ENCODE measurements around the gene KRT15.

The KRT15 gene

DNA sequence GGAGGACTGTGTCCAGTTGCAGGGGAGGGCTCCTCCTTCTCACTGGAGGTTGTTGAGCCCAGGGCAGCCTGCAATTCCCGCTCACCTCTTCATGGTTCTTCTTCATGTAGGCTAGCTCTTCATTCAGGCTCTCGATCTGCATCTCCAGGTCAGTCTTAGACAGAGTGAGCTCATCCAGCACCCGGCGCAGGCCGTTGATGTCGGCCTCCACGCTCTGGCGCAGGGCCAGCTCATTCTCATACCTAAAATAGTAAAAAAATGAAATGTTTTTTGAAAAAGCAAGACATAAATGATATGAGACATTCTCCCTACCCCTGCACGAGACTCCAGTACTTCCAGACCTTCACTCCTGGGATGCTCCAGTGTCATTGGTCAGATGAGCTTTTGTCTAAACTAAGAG lies 15.5 kb downstream of the KRT15 start:
- DNase-seq, result no peak

DNA sequence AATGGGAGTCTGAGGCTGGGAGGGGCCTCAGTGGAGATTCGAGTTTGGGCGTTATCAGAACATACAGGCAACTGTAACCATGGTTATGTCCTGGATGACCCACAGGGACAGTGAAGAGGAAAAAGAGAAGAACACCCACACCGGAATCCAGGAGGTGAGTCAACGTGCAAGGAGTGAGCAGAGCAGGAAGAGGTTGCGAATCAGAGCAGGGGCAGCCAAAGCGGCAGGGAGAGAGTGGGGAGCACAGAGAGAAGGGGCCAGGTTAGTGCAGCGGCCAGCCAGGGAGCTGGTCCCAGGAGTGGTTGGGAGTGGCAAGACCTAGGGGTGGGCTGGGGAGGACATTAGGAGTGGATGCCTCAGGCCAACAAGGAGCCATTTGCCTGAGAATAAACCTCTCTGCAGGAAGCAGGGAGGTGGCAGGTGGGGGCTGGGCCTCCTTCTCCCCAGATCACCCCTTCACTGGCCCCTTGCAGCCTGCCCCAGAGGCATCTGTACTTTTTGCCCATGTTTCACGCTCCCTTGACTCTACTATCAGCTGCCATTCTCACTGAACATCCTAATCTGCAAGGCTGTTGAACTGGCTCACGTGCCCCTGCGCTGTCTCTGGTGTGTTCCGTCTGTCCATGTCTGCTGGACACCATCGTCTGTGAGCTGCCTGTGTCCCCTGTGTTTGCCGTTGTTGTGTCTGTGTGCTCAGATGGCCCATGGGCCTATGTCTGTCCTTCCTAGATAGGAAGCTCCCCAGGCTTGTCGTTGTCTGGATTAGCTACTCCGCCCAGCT lies 18.4 kb downstream of the KRT15 start:
- DNase-seq, result no peak

DNA sequence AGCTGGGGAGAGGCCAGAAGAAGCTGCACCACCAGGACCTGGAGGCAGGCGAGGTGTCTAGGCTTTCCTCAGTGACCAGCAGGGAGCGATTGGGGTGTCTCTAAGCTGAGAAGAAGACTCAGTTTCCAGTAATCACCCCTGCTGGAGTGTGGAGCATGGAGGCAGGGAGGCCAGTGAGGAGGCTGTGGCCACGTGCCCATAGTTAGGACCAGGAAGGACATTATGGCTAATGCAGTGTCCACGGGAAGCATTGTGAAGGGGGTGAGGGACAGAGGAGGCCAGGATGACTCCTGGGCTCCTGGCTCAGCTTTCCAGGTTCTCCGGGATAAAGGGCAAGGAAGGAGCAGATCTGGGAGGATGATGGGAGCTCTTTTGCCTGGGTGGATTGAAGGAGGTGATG lies 19.0 kb downstream of the KRT15 start:
- no peak for DNase-seq

DNA sequence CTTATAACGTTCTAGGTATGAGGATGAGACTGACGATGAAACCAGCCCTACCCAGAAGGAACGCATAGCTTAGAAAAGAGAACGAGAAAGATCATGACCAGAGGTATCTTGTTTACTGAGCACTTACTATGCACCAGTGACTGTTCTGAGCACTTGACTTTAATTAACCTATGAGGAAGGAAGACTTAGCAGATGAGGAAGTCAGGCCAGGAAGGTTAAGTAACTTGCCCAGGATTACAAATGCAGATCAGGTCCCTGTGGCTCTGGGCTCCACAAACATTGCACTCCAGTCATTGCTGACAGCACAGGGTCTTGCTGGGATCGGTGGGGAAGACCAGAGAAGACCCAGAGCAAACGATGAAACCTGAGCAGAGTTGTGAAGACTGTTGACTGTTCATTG lies 20.4 kb downstream of the KRT15 start:
- no peak for DNase-seq

DNA sequence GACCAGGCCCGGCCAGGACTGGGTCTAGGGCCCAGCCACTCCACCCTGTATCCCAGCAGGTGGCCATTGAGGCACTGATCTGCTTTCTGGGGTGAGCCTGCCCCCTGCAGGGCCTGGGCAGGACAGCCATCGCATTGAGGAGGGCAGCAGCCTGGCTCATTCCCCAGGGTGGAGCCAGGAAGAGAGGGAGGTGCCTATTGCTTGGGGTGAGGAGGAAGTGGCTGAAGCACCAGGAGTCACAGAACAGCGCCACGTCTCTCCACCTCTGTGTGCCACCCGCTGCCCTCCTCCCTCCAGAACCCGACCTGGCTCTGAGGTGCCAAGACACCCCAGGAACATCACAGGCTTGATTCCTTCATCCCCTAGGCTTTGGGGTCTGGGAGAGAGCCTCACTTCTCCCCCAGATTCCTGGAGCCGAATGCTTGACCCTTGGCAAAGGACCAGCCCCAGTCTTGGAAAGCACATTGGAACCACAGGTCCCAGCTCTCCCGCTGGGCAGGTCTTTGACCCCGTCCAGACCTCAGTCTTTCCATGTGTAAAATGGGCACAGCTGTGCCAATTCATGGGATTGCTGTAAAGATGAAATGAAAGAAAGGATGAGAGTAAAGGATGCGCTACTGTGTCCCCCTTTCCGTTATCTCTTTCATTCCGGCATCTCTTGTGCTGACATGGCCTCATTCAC lies 21.7 kb downstream of the KRT15 start:
- DNase-seq, result peak; percentile 30 to 45

DNA sequence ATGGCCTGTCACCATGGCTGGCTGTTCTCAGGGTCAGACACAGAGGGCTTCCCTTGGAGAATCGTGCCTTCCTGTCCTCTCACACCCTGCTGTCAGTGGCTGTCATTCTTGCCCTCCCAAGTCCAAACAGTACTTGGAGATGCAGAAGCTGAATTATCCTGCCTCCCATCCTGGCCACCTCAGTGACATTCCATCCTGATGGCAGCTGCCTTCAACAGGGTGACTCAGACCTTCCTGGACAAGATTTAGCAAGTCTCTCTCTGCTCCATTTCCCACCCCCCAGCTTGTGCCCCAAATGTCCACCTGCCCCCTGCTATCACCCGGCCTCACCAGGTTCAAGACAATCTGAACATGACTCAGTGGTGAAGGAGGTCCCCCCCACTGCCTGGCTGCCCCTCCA lies 24.2 kb downstream of the KRT15 start:
- DNase-seq, result no peak

DNA sequence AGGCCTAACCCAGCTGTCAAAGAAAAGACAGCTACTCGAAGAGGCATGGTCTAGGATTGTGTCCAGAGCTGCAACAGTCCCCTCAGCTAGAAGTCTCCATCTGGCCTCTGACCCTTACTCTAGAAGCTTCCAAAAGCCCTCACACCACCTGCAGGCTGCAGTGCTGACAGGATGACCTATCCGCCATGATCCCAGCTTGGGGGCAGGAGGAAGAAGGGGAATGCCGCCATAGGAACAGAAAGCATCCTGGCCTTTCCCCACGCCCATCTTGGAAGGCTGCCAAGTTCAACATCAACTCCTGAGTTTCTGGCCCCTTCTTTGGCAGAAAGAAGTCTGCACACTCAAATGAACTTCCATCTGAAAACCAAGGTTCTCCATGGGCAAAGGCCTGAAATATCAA lies 25.9 kb downstream of the KRT15 start:
- DNase-seq, result no peak

DNA sequence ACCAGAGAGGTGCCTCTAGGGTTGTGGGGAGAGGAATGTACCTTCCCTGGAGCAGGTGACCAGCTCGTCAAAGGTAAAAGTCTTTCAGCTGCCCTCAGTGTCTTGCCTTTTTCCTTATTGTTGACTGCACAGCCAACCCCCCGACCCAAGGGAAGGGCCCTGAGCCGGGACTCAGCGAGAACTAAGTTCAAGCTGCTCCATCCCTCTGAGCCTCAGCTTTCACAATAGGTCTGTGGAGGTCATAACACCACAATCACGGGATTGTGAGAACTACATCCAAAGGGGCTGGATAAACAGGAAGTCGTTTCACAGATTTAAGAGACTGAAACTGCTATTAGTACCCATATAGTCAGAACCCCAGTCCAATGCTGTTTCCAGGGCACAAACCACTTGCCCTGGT lies 26.3 kb downstream of the KRT15 start:
- DNase-seq, result no peak

DNA sequence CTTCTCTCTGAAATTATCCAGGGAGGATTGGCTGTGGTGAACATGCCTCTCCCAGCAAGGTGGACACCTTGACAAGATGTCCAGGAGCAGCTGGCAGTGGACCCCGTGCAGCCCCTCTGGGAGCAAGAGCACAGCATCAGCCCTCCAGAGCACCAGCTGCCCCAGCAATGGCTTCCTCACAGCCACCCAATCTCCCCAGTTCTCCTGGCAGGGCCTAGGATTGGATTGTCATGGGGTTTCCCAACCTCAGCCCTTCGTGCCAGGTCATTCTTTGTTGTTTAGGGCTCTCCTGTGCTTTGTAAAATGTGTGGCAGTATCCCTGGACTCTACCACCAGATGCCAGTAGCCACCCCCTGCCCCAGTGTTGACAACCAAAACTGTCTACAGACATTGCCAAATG lies 27.2 kb downstream of the KRT15 start:
- no peak for DNase-seq

DNA sequence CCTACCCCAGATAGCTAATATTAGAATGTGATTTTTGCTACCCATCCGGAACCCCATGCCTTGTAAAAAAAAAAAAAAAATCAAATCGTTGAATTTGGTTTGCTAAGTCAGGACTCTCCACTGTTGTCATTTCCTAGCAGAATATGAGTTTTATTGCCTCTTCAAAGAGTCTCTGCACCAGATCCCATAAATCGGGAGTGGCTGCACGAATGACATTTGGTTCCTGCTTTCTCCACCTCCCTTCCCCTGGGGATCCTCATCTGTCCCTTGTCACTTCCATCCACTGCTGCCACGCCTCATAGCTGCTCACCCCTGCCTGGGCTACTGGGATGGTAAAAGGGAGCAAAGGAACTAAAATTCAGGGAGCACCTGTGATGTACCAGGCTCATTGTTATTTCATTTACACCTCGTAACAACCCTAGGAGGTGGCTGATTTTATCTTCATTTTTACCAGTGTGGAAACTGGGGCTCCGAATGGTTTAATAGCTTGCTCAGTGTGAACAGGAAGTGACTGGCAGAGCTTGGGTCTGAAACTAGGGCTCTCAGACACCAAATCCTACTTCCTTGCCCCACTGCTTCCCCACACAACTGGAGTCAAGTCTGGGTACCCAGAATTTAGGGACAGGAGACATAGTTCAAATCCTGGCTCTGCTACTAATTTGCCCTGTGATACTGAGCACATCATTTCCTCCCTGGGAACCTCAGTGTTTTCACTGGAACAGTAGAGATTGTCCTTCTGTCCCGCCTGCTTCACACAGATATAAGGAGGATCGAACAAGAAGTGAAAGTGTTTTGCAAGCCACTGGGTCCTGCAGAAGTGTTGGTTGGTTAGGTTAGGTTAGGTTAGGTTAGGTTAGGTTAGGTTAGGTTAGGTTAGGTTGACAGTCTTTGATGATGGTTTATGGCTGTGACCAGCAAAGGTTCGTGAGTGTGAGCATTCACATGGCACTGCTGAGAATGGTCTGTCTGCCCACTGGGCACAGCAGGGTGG lies 28.4 kb downstream of the KRT15 start:
- DNase-seq, result no peak

DNA sequence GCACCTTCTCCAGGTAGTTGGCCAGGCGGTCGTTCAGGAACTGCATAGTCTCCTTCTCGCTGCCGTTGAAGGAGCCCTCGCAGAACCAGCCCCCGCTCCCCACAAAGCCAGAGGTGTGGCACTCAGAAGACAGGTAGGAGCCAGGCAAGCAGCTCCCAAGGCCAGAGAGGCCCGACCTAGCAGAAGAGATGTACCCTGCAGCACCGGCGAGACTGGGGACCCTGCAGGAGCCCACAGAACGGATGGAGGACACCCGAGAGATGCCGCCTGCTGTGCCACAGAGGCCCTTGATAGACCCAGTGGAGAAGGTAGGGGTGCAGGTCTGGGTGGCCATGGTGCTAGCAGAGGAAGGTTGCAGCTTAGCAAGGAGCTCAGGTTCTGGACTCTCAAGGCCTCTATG lies 29.2 kb downstream of the KRT15 start, which contains the start of gene KRT36:
Gene KRT36, minus strand, starts transcription at position 380 of the 400 bp plus-strand sequence. Its CDS starts 46 bp downstream, at position 334.
- DNase-seq, result no peak

DNA sequence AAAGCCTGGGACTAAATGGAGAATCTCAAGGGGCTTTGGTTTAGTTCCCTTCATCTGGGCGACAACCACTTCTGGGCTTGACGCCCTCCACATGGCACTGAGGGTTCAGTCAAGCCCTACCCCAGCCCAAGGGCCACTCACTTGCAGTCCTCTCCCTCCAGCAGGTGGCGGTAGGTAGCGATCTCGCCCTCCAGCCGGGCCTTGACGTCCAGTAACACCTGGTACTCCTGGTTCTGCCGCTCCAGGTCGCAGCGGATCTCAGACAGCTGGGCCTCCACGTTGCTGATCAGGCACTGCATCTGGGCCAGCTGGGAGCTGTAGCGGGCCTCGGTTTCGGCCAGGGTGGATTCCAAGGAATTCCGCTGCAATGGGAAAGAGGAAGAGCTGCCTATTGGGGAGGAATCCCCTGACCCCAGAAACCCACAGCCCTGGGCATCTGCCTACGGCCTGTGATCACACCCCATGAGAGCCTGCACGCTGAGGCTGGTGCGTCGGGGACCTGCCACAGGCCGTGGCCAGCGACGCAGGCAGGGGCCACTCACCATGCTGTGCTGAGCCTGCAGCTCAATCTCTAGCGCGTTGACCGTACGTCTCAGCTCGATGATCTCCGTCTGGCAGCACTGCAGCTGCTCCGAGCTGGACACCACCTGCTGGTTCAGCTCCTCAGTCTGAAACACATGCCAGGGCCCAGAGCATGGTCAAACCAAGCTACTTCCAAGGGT lies 31.7 kb downstream of the KRT15 start:
- DNase-seq, result peak in 1 of 2 donors; percentile 9

DNA sequence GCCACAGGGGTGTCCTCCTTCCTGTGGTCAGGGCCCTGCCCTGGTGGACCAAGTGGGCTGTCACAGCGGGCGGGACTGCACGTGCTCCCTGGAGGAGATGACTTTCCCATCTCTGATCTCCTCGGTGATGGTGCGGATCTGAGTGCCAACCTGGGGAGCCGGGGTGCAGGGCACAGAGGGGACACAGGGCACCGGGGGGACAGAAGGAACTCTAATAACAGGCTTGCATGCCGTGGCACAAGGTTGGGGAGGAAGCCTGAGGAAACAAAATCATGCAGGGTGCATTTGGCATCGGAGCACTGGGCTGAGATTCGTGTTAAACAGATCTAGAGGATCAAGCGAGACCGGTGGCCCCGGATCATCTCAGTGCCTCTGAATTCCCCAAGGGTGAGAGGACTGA lies 32.4 kb downstream of the KRT15 start:
- DNase-seq, result no peak

DNA sequence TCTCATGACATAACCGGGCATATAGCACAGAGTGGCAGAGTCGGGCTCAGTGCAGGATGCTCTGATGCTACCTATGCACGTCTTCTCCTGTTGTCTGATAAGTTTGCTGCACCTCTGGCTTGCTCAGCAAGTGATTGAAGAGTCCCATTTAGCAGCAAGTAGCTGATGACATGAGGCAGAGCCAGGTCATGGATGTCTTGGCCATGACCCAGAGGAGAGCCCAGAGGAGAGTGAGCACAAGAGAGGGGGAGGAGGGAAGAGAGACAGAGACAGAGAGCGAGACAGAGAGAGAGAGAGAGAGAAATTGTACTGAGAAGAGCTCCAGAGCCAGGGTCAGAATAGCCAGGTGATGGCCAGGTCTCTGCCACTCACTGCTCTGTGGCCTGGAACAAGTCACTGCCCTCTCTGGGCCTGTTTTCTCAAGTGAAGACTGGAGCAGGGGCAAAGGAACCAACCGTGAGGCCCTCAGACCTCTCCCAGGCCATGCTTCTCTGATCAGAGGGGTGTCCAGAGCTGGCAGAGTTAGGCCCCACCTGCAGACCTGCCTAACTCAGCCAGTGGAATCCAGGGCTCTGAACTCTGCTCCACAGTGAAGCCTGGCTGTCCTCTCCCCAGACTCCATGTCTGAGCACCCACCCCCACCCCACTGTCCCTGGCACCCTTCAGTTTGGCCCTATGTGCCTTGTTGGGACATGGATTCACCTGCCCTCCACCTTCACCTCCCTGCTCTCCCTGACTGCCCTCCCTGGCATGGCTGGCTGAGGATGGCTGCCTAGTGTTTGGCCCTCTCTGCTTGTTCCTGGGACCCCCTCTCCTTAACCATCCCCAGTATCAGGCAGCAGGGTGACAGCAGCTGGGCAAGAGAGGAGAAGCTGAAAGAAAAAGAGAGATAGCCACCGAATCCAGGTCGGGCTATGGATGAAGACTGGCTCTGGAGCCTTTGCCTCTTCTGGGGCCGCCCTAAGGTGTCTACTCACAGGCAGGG lies 33.5 kb downstream of the KRT15 start:
- DNase-seq, result no peak

DNA sequence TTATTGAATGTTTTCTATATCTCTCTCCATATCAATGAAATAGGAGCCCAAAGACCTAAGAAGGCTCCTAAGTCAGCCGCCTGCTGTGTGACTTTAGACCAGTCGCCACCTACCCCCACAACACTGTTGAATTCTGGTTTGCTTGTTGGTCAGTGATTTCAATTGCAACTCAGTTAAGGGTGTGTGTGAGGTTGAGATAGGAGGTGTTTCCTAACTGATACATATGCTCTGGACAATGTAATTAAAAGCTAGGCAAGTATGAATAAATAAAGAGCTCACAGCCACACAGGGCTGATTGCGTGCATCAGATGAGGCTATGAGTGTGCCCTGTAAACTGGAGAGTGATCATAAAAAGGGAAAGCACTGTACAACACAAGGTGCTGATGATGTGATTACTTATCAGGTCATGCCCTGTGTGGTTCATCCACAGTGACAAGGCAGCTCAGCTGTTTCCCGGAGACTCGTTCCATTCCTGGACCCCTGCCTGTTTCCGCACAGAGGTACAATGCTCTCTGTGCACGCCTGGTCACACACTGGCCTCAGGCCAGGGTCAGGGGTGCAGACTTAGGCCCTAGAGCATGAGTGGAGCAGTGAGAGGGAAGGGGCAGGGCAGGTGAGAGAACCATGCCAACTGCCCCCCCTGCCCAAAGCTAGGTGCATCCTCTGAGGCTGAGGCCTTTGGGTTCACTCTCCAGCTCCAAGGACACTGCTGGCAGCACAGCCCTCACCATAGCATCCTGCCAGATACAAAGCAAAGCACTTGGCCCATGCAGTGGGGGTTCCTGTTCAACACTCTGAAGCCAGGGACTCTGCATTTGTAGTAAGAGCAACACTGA lies 34.5 kb downstream of the KRT15 start:
- no peak for DNase-seq

DNA sequence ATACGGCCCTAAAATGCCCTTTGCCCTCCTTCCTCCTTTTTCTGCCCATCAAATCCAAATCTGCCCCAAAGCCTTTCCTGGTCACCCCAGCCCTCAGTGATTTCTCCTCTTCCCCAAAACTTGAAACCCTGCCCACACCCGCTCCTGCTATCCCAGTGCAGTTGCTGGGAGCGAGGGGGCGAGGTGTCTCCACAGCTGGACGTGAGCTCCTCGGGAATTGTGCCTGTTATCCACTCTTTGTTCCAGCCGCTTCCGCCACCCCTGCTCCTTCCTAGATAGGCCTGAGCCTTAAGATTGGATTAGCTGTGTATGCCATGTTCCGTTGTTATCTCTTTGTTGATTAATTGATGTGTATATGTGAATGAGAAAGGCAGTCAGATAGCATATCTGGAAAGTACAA lies 35.2 kb downstream of the KRT15 start:
- no peak for DNase-seq

DNA sequence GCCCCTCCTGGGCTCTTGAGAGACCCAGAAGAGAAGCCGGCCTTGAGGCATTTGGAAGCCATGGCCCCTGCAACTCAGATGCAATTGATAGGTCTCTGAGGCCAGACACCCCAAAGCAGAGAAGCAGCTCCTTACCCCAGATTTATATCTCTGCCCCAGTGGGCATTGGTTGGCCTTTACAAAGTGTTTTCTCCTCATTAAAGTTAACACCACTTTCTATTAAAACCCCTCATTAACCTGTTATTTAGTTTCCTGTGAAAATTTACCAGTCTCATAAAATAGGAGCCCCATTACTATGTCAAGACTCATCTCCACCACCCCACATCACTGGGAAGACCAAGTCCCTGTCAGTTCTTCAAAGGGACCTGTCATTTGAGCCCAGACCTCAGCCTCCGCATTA lies 37.7 kb downstream of the KRT15 start, which contains the start of gene KRT35:
Gene KRT35, minus strand, starts transcription at position 116 of the 400 bp plus-strand sequence. Its CDS starts 54 bp downstream, at position 62.
- no peak for DNase-seq

DNA sequence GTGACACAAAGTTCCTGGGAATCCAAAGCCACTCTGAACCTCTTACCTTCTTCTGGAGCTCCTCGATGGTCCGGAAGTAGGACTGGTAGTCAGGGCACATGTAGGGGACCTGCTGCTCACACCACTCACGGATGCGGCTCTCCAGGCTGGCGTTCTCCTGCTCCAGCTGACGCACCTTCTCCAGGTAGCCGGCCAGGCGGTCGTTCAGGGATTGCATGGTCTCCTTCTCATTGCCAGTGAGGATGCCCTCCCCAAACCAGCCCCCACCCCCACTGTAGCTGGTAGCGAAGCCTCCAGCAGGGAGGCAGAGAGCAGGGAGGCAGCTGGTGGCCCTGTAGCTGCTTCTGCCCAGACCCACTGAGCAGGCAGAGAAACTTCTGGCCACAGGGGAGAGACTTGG lies 38.1 kb downstream of the KRT15 start:
- DNase-seq, result no peak

DNA sequence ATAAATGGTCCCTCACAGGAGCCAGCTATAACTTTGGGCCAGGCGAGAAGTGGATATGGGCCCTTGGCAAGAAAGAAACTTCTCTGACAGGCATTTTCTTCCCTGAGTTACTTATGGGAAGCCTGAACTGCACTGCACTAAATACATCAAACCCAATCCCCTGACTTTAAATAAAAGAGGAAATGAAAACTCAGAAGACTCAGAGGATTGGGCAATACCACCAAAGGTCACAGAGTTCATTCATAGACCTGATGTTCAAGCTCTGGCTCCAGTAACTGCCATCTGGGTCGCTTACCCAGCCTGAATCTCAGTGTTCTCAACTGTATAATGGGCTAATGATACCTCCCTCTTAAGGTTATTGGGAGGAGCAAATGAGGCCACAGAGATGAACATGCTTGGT lies 38.6 kb downstream of the KRT15 start:
- DNase-seq, result no peak

DNA sequence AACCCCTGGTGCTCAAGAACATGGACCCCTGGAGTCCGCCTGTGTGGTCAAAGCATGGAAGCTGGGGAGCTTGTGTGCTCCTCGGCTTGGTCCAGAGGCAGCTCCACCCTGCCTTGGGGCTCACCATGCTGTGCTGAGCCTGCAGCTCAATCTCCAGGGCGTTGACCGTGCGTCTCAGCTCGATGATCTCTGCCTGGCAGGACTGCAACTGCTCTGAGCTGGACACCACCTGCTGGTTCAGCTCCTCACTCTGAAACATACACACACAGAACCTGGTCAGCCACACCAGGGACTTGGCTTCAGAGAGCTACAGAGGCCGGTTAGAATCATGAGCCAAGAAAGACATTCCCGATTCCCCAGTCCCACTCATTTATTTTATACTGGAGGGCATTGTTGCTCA lies 40.5 kb downstream of the KRT15 start:
- DNase-seq, result no peak
